Neural cell (in vitro differentiated cells): ENCODE data around the gene ITGA3.

Experiments used
- EP300 ChIP-seq: fragments of 450-650 bp; conservative IDR thresholded peaks from 2 replicates; pipeline ENCODE4 v1.6.1; 2014; ENCODE audit warnings: antibody characterized with exemption, mild to moderate bottlenecking, moderate library complexity; ENCODE audit not compliant: poor library complexity, severe bottlenecking
- EZH2 ChIP-seq: fragments of 200-600, 300-800 bp; shearing (Covaris generic), sonication (generic); IDR thresholded peaks from 2 replicates; pipeline ENCODE4 v1.6.1; 2014; ENCODE audit warnings: antibody characterized with exemption, low read length, borderline replicate concordance, mild to moderate bottlenecking; ENCODE audit not compliant: insufficient read depth, poor library complexity, severe bottlenecking
- MXI1 ChIP-seq: fragments of 450-650 bp; conservative IDR thresholded peaks from 2 replicates; pipeline ENCODE4 v1.6.1; 2014; ENCODE audit warnings: antibody characterized with exemption, mild to moderate bottlenecking; ENCODE audit not compliant: poor library complexity, severe bottlenecking
- POLR2AphosphoS5 ChIP-seq: IDR thresholded peaks from 2 replicates; pipeline ENCODE4 v1.6.1; 2012
- RAD21 ChIP-seq: fragments of 450-650 bp; conservative IDR thresholded peaks from 2 replicates; pipeline ENCODE4 v1.6.1; 2014; ENCODE audit warnings: antibody characterized with exemption, mild to moderate bottlenecking, moderate library complexity
- SMC3 ChIP-seq: fragments of 450-650 bp; conservative IDR thresholded peaks from 2 replicates; pipeline ENCODE4 v1.6.1; 2014; ENCODE audit warnings: antibody characterized with exemption, mild to moderate bottlenecking, moderate library complexity; ENCODE audit not compliant: poor library complexity
- TF ChIP-seq, protein P1 (sequence below): fragments of 450-650 bp; IDR thresholded peaks from 2 replicates; pipeline ENCODE4 v1.5.1; 2014; ENCODE audit warnings: antibody characterized with exemption, mild to moderate bottlenecking, moderate library complexity; ENCODE audit not compliant: poor library complexity, severe bottlenecking
- TF ChIP-seq, protein P2 (sequence below): IDR thresholded peaks from 2 replicates; pipeline ENCODE4 v1.6.1; 2012; ENCODE audit warnings: borderline replicate concordance

- TF ChIP-seq, protein P1, sequence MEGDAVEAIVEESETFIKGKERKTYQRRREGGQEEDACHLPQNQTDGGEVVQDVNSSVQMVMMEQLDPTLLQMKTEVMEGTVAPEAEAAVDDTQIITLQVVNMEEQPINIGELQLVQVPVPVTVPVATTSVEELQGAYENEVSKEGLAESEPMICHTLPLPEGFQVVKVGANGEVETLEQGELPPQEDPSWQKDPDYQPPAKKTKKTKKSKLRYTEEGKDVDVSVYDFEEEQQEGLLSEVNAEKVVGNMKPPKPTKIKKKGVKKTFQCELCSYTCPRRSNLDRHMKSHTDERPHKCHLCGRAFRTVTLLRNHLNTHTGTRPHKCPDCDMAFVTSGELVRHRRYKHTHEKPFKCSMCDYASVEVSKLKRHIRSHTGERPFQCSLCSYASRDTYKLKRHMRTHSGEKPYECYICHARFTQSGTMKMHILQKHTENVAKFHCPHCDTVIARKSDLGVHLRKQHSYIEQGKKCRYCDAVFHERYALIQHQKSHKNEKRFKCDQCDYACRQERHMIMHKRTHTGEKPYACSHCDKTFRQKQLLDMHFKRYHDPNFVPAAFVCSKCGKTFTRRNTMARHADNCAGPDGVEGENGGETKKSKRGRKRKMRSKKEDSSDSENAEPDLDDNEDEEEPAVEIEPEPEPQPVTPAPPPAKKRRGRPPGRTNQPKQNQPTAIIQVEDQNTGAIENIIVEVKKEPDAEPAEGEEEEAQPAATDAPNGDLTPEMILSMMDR = no peak
- TF ChIP-seq EZH2 (no peak), POLR2AphosphoS5 (no peak), RAD21 (no peak), MXI1 (no peak), EP300 (no peak), SMC3 (no peak)
- TF ChIP-seq, protein P2, sequence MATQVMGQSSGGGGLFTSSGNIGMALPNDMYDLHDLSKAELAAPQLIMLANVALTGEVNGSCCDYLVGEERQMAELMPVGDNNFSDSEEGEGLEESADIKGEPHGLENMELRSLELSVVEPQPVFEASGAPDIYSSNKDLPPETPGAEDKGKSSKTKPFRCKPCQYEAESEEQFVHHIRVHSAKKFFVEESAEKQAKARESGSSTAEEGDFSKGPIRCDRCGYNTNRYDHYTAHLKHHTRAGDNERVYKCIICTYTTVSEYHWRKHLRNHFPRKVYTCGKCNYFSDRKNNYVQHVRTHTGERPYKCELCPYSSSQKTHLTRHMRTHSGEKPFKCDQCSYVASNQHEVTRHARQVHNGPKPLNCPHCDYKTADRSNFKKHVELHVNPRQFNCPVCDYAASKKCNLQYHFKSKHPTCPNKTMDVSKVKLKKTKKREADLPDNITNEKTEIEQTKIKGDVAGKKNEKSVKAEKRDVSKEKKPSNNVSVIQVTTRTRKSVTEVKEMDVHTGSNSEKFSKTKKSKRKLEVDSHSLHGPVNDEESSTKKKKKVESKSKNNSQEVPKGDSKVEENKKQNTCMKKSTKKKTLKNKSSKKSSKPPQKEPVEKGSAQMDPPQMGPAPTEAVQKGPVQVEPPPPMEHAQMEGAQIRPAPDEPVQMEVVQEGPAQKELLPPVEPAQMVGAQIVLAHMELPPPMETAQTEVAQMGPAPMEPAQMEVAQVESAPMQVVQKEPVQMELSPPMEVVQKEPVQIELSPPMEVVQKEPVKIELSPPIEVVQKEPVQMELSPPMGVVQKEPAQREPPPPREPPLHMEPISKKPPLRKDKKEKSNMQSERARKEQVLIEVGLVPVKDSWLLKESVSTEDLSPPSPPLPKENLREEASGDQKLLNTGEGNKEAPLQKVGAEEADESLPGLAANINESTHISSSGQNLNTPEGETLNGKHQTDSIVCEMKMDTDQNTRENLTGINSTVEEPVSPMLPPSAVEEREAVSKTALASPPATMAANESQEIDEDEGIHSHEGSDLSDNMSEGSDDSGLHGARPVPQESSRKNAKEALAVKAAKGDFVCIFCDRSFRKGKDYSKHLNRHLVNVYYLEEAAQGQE = no peak
Measured at GRCh38 chr17:50060951-50061712, 5.2 kb downstream of the ITGA3 start.
